K562 (cell line): ENCODE results near the gene LTBP1. TPM values are rescaled to one million over a fixed set of nuclear protein-coding genes. Genes with fewer than 3 reads are reported as not detected.

Experiments used
- TBP ChIP-seq: optimal IDR thresholded peaks from 2 replicates; pipeline ENCODE3; 2011; ENCODE audit warnings: low read depth, low read length, improper control_type of control experiment
- ZBTB40 ChIP-seq, 2 experiments: fragments of 450-650 bp in 1 of 2; sonication (generic) in 1 of 2; formaldehyde crosslinking in 1 of 2; IDR thresholded peaks; 2 replicates each; pipeline versions ENCODE4 v1.7.1 to v1.9.0; 2016 to 2022; ENCODE audit warnings: inconsistent platforms in 1 of 2, mild to moderate bottlenecking in 1 of 2, missing genetic modification reagents in 1 of 2
- polyA plus RNA-seq, 8 experiments: library from polyadenylated mRNA; depleted of rRNA in 4 of 8; stranded (reverse) in 5 of 8; unstranded in 3 of 8; fragments of >200 nt; fragmentation: Nextera tagmentation in 2 of 8; fragmentation: Illumina TruSeq in 1 of 8; extraction: Ambion mirVana in 2 of 8; extraction: Trizol in 1 of 8; gene quantifications; 2 replicates each; pipeline versions ENCODE4 v1.2.1 to v1.2.3, GENCODE V29; 2011 to 2014; ENCODE audit warnings: inconsistent platforms in 1 of 8, missing spikeins in 1 of 8
- total RNA-seq, 7 experiments: library from RNA; depleted of rRNA in 6 of 7; stranded (reverse); fragments of >200 nt in 6 of 7; fragmentation: Illumina TruSeq in 2 of 7; extraction: Trizol in 2 of 7; gene quantifications; 2 replicates each; pipeline versions ENCODE4 v1.2.1 to v1.2.3, GENCODE V29; 2011 to 2021; ENCODE audit warnings: low replicate concordance in 1 of 7

LTBP1 gene
- total and polyA plus RNA-seq, 9 of the 15 experiments (the other 6 are each of a cell fraction or from before 2014, with no cell fraction given), result 3.6 to 16.4 (median 8.5) TPM

- TF ChIP-seq ZBTB40 (IDR thresholded peaks at IDR 0.05), result no peak
- TF ChIP-seq ZBTB40 (CRISPR knock-in tag; IDR thresholded peaks at IDR 0.05), result no peak
- TF ChIP-seq TBP, result no peak
- TF ChIP-seq, all 486 proteins: peak for 0
Measured at GRCh38 chr2:33339269-33339668, 392.5 kb downstream of the LTBP1 start (continued).
